ENCODE results near the gene PANX1.
"Not testable (repeated sequence)": the region's sequence is repeated elsewhere in the genome, so short reads cannot be mapped to it uniquely, and the experiment has no call there.

The PANX1 gene

GRCh38 chr11:94128746-94129511 lies at the start of gene PANX1:
TSS of gene PANX1 (plus strand) at chr11:94128841. CDS start at chr11:94129313, 472 bp downstream.
- in situ Hi-C loops (cut with MboI; ENCODE audit: low sequenced_read_pairs): no loop called here

- in situ Hi-C loops (cut with MboI; ENCODE audit: low sequenced_read_pairs): no loop called here
These were observed 44.5 kb upstream of the PANX1 start for GRCh38 chr11:94084164-94084563.

GRCh38 chr11:94088906-94089305 lies 39.7 kb upstream of the PANX1 start:
- in situ Hi-C loops (cut with MboI; ENCODE audit: low sequenced_read_pairs): no loop called here

- in situ Hi-C loops (cut with MboI; ENCODE audit: low sequenced_read_pairs): no loop called here
These were observed 39.3 kb upstream of the PANX1 start for GRCh38 chr11:94089341-94089740.

GRCh38 chr11:94090401-94090800 lies 38.2 kb upstream of the PANX1 start:
- in situ Hi-C loops (cut with MboI; ENCODE audit: low sequenced_read_pairs): no loop called here

GRCh38 chr11:94091091-94091490 lies 37.5 kb upstream of the PANX1 start:
- in situ Hi-C loops (cut with MboI; ENCODE audit: low sequenced_read_pairs): no loop called here

GRCh38 chr11:94100253-94100652 lies 28.4 kb upstream of the PANX1 start:
- in situ Hi-C loops (cut with MboI; ENCODE audit: low sequenced_read_pairs): no loop called here

- in situ Hi-C loops (cut with MboI; ENCODE audit: low sequenced_read_pairs): no loop called here
These were observed 25.2 kb upstream of the PANX1 start for GRCh38 chr11:94103471-94103870.

- in situ Hi-C loops (cut with MboI; ENCODE audit: low sequenced_read_pairs): no loop called here
These were observed 23.9 kb upstream of the PANX1 start for GRCh38 chr11:94104734-94105133.

- in situ Hi-C loops (cut with MboI; ENCODE audit: low sequenced_read_pairs): no loop called here
These were observed 21.9 kb upstream of the PANX1 start for GRCh38 chr11:94106716-94107115.

- in situ Hi-C loops (cut with MboI; ENCODE audit: low sequenced_read_pairs): no loop called here
These were observed 21.3 kb upstream of the PANX1 start for GRCh38 chr11:94107363-94107762.

GRCh38 chr11:94111241-94111640 lies 17.4 kb upstream of the PANX1 start:
- in situ Hi-C loops (cut with MboI; ENCODE audit: low sequenced_read_pairs): no loop called here

- in situ Hi-C loops (cut with MboI; ENCODE audit: low sequenced_read_pairs): no loop called here
These were observed 17.0 kb upstream of the PANX1 start for GRCh38 chr11:94111660-94112059.

- in situ Hi-C loops (cut with MboI; ENCODE audit: low sequenced_read_pairs): no loop called here
These were observed 16.3 kb upstream of the PANX1 start for GRCh38 chr11:94112206-94112953.

GRCh38 chr11:94117197-94117574 lies 11.5 kb upstream of the PANX1 start:
- in situ Hi-C loops (cut with MboI; ENCODE audit: low sequenced_read_pairs): no loop called here

- in situ Hi-C loops (cut with MboI; ENCODE audit: low sequenced_read_pairs): no loop called here
These were observed 10.8 kb upstream of the PANX1 start for GRCh38 chr11:94117871-94118270.

- in situ Hi-C loops (cut with MboI; ENCODE audit: low sequenced_read_pairs): not testable (repeated sequence)
These were observed 9.0 kb upstream of the PANX1 start for GRCh38 chr11:94119676-94120075.

- in situ Hi-C loops (cut with MboI; ENCODE audit: low sequenced_read_pairs): not testable (repeated sequence)
These were observed 8.1 kb upstream of the PANX1 start for GRCh38 chr11:94120516-94120915.

GRCh38 chr11:94120946-94121345 lies 7.7 kb upstream of the PANX1 start:
- in situ Hi-C loops (cut with MboI; ENCODE audit: low sequenced_read_pairs): no loop called here

- in situ Hi-C loops (cut with MboI; ENCODE audit: low sequenced_read_pairs): no loop called here
These were observed 3.1 kb upstream of the PANX1 start for GRCh38 chr11:94125407-94126115.

GRCh38 chr11:94127638-94128037 lies 1.0 kb upstream of the PANX1 start:
- in situ Hi-C loops (cut with MboI; ENCODE audit: low sequenced_read_pairs): no loop called here

GRCh38 chr11:94128291-94128745 lies 323 bp upstream of the PANX1 start:
- in situ Hi-C loops (cut with MboI; ENCODE audit: low sequenced_read_pairs): no loop called here
